HEK293 (cell line): ENCODE results near the gene STIM2.
"Not testable (repeated sequence)": the region's sequence is repeated elsewhere in the genome, so short reads cannot be mapped to it uniquely, and the experiment has no call there.

Experiments
- CTCF ChIA-PET: fragments of 350-600 bp; formaldehyde crosslinking; extraction: SDS; loops from one replicate; lab custom pipeline; 2021; ENCODE audit warnings: antibody characterized with exemption; lab: Yijun Ruan, JAX
- POLR2A ChIA-PET: fragments of 300-600 bp; formaldehyde crosslinking; extraction: SDS; loops from one replicate; lab custom pipeline; 2020; ENCODE audit warnings: antibody characterized with exemption, inconsistent platforms; lab: Yijun Ruan, JAX
- H3K27ac ChIP-seq: fragments of 200-500 bp; sonication (Bioruptor generic); 2 replicates; pipeline ENCODE4 v1.5.1; 2014; ENCODE audit warnings: low read depth, low read length, control low read depth, inconsistent platforms; ENCODE audit errors: extremely low read depth
- H3K36me3 ChIP-seq, 2 experiments: fragments of 200-500 bp in 1 of 2; sonication (Bioruptor generic) in 1 of 2; 1 replicate in 1 of 2; 2 replicates in 1 of 2; pipeline ENCODE4 v1.5.1; 2014 to 2017; ENCODE audit warnings: inconsistent platforms in 2 of 2, low read length in 2 of 2; ENCODE audit not compliant: control insufficient read depth in 2 of 2, insufficient read depth in 1 of 2
- H3K4me1 ChIP-seq: fragments of 200-500 bp; sonication (Bioruptor generic); 2 replicates; pipeline ENCODE4 v1.5.1; 2014; ENCODE audit warnings: mild to moderate bottlenecking, low read length, inconsistent platforms; ENCODE audit not compliant: control insufficient read depth, insufficient read depth
- H3K4me3 ChIP-seq: 2 replicates; pipeline ENCODE4 v1.5.1; 2011; ENCODE audit warnings: low read depth, mild to moderate bottlenecking, control low read depth, low read length, moderate library complexity
- H3K9me3 ChIP-seq: fragments of 200-500 bp; sonication (Bioruptor generic); 2 replicates; pipeline ENCODE4 v1.5.1; 2014; ENCODE audit warnings: low read depth, low read length, inconsistent platforms; ENCODE audit not compliant: control insufficient read depth, insufficient read depth
- EGR2 ChIP-seq: fragments of 450-650 bp; formaldehyde crosslinking; IDR thresholded peaks from 2 replicates; pipeline ENCODE4 v1.5.1; 2016; ENCODE audit warnings: low read depth, missing biosample characterization, missing genetic modification characterization
- GFI1B ChIP-seq: fragments of 450-650 bp; formaldehyde crosslinking; IDR thresholded peaks from 2 replicates; pipeline ENCODE4 v1.5.1; 2016; ENCODE audit warnings: missing biosample characterization, missing genetic modification characterization
- GLI2 ChIP-seq: fragments of 450-650 bp; formaldehyde crosslinking; IDR thresholded peaks from 2 replicates; pipeline ENCODE4; 2017; ENCODE audit warnings: missing biosample characterization, missing genetic modification characterization, low read depth, borderline replicate concordance
- GLI4 ChIP-seq: fragments of 450-650 bp; formaldehyde crosslinking; IDR thresholded peaks from 2 replicates; pipeline ENCODE4 v1.5.1; 2016; ENCODE audit warnings: missing biosample characterization, missing genetic modification characterization
- GLIS1 ChIP-seq: fragments of 450-650 bp; formaldehyde crosslinking; IDR thresholded peaks from 2 replicates; pipeline ENCODE4 v1.5.1; 2016; ENCODE audit warnings: missing biosample characterization, missing genetic modification characterization
- OVOL3 ChIP-seq: fragments of 450-650 bp; formaldehyde crosslinking; IDR thresholded peaks from 2 replicates; pipeline ENCODE4 v1.5.1; 2016; ENCODE audit warnings: missing biosample characterization, missing genetic modification characterization
- PBX3 ChIP-seq: sonication (generic); formaldehyde crosslinking; IDR thresholded peaks from 2 replicates; pipeline ENCODE4 v1.8.1; 2022; ENCODE audit warnings: mild to moderate bottlenecking, moderate library complexity, missing genetic modification reagents
- SP7 ChIP-seq: fragments of 450-650 bp; formaldehyde crosslinking; IDR thresholded peaks from 2 replicates; pipeline ENCODE4 v1.5.1; 2016; ENCODE audit warnings: missing biosample characterization, missing genetic modification characterization
- ZBTB1 ChIP-seq: fragments of 450-650 bp; formaldehyde crosslinking; IDR thresholded peaks from 2 replicates; pipeline ENCODE4 v1.5.1; 2016; ENCODE audit warnings: missing biosample characterization, missing genetic modification characterization
- ZBTB26 ChIP-seq: fragments of 450-650 bp; formaldehyde crosslinking; optimal IDR thresholded peaks from 2 replicates; pipeline ENCODE3; 2016; ENCODE audit warnings: missing biosample characterization, mild to moderate bottlenecking, missing genetic modification characterization
- ZNF155 ChIP-seq: fragments of 450-650 bp; formaldehyde crosslinking; IDR thresholded peaks from 2 replicates; pipeline ENCODE4 v1.5.1; 2016; ENCODE audit warnings: missing biosample characterization, missing genetic modification characterization
- ZNF221 ChIP-seq: fragments of 450-650 bp; formaldehyde crosslinking; IDR thresholded peaks from 2 replicates; pipeline ENCODE4 v1.5.1; 2017; ENCODE audit warnings: missing biosample characterization, missing genetic modification characterization, borderline replicate concordance
- ZNF266 ChIP-seq: fragments of 450-650 bp; formaldehyde crosslinking; IDR thresholded peaks from 2 replicates; pipeline ENCODE4 v1.5.1; 2016; ENCODE audit warnings: missing biosample characterization, missing genetic modification characterization, low read depth
- ZNF311 ChIP-seq: fragments of 450-650 bp; formaldehyde crosslinking; IDR thresholded peaks from 2 replicates; pipeline ENCODE4 v1.5.1; 2017; ENCODE audit warnings: missing biosample characterization, missing genetic modification characterization, borderline replicate concordance
- ZNF362 ChIP-seq: fragments of 450-650 bp; formaldehyde crosslinking; IDR thresholded peaks from 2 replicates; pipeline ENCODE4 v1.5.1; 2016; ENCODE audit warnings: missing biosample characterization, missing genetic modification characterization
- ZNF398 ChIP-seq: fragments of 450-650 bp; formaldehyde crosslinking; IDR thresholded peaks from 2 replicates; pipeline ENCODE4 v1.5.1; 2017; ENCODE audit warnings: missing biosample characterization, missing genetic modification characterization
- ZNF624 ChIP-seq: fragments of 450-650 bp; formaldehyde crosslinking; IDR thresholded peaks from 2 replicates; pipeline ENCODE4 v1.5.1; 2017; ENCODE audit warnings: missing biosample characterization, missing genetic modification characterization
- ZNF654 ChIP-seq: fragments of 450-650 bp; formaldehyde crosslinking; IDR thresholded peaks from 2 replicates; pipeline ENCODE4 v1.5.1; 2016; ENCODE audit warnings: low read depth, missing biosample characterization, missing genetic modification characterization
- ZNF76 ChIP-seq: fragments of 450-650 bp; formaldehyde crosslinking; IDR thresholded peaks from 2 replicates; pipeline ENCODE4; 2016; ENCODE audit warnings: low read depth, missing biosample characterization, missing genetic modification characterization, borderline replicate concordance
- ZSCAN30 ChIP-seq: fragments of 450-650 bp; IDR thresholded peaks from 2 replicates; pipeline ENCODE4 v1.5.1; 2018; ENCODE audit warnings: missing biosample characterization, mild to moderate bottlenecking, missing genetic modification characterization, moderate library complexity
- ZSCAN4 ChIP-seq: fragments of 450-650 bp; formaldehyde crosslinking; IDR thresholded peaks from 2 replicates; pipeline ENCODE4 v1.5.1; 2017; ENCODE audit warnings: missing biosample characterization, missing genetic modification characterization

The STIM2 gene

GRCh38 chr4:26824667-26825066 lies 36.0 kb upstream of the STIM2 start:
- ChIA-PET POLR2A (no interaction called here), CTCF (no interaction called here)
- Histone ChIP-seq H3K9me3 (no peaks in the 10 kb centered on the region), H3K36me3 (no peaks in the 10 kb centered on the region)
- TF ChIP-seq ZNF624 (tag by site-specific recombination) (no peak), OVOL3 (no peak), GFI1B (tag by site-specific recombination) (no peak), ZNF221 (tag by site-specific recombination) (no peak), SP7 (no peak), ZNF311 (tag by site-specific recombination) (no peak), ZBTB26 (tag by site-specific recombination) (no peak), ZNF398 (tag by site-specific recombination) (no peak), EGR2 (no peak), ZSCAN4 (tag by site-specific recombination) (no peak), ZNF155 (tag by site-specific recombination) (no peak), PBX3 (CRISPR knock-in tag) (no peak), GLI2 (tag by site-specific recombination) (no peak), ZNF654 (tag by site-specific recombination) (no peak), ZSCAN30 (tag by site-specific recombination) (no peak), ZNF76 (tag by site-specific recombination) (no peak), ZBTB1 (tag by site-specific recombination) (no peak), ZNF362 (tag by site-specific recombination) (no peak), GLI4 (tag by site-specific recombination) (no peak)
- TF ChIP-seq, all 188 proteins: peak for 0
- H3K4me3 ChIP-seq = no peak overlapping the region
- no peak overlapping the region for H3K27ac ChIP-seq
- H3K4me1 ChIP-seq = 0 out of 2 replicates have a peak, but pooled peaks cover 3% of the 10 kb centered on the region

GRCh38 chr4:26826721-26827120 lies 33.9 kb upstream of the STIM2 start:
- POLR2A ChIA-PET = no interaction called here
- no peaks in the 10 kb centered on the region for H3K9me3 ChIP-seq
- no peak overlapping the region for H3K27ac ChIP-seq
- H3K4me1 ChIP-seq = 0 out of 2 replicates have a peak, but pooled peaks cover 4% of the 10 kb centered on the region
- no peaks in the 10 kb centered on the region for H3K36me3 ChIP-seq
- no peak overlapping the region for H3K4me3 ChIP-seq
- CTCF ChIA-PET = no interaction called here
- TF ChIP-seq ZNF266 (tag by site-specific recombination) (no peak), GLIS1 (tag by site-specific recombination) (peak; percentile 48)

- H3K4me3 ChIP-seq, H3K4me1 ChIP-seq, POLR2A ChIA-PET, H3K36me3 ChIP-seq, CTCF ChIA-PET, H3K27ac ChIP-seq, H3K9me3 ChIP-seq: not testable (repeated sequence)
These were observed 33.3 kb upstream of the STIM2 start for GRCh38 chr4:26827336-26827735.
